SIG-M5 treated with dmso at 0.1 percent for 504 hours (cell line): Measurements from ENCODE around the gene PCGF6.
"Not testable (repeated sequence)": the region's sequence is repeated elsewhere in the genome, so short reads cannot be mapped to it uniquely, and the experiment has no call there.

Experiments used
- DNase-seq: peaks from one replicate; lab custom pipeline; 2025; ENCODE audit not compliant: unreplicated experiment; lab: John Stamatoyannopoulos, UW

The PCGF6 gene

DNA sequence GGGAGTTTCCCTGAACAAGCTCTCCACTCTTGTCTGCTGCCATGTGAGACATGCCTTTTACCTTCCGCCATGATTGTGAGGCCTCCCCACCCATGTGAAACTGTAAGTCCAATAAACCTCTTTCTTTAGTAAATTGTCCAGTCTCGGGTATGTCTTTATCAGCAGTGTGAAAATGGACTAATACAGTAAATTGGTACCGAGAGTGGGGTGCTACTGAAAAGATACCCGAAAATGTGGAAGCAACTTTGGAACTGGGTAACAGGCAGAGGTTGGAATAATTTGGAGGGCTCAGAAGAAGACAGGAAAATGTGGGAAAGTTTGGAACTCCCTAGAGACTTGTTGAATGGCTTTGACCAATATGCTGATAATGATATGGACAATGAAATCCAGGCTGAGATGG lies 92.0 kb downstream of the PCGF6 start:
- DNase-seq, result not testable (repeated sequence)

DNA sequence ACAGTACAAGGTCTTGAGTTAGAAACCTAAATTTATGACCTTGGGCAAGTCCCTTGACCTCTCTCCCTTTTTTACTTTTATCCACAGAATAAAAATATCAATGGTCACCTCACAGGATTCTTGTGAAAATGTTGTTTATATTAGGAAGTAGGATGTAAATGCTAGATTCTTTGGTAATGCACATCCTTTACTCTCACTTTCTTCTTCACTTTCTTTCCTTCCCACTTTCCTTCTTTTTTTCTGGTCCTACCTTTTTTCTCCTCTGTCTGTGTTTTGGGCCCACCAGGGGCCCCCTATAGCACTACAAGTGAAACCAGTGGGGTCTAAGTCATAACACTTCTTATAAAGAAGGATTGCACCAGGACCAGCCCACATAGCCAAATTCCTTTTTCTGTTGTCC lies 93.1 kb downstream of the PCGF6 start:
- no peak for DNase-seq

DNA sequence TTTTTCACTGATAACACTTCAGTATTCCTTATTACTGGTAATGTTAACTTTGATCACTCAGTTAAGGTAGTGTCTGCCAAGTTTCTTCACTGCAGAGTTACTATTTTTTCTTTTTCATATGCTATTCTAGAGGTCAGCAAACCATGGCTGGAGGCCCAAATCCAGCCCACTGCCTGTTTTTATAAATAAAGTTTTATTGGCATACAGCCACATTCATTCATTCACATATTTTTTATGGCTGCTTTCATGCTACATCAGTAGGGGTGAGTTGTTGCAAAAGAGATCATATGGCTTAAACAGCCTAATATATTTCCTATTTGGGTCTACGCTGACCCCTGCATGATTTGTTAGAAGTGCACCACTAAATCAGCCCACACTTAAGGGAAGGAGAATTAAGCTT lies 94.3 kb downstream of the PCGF6 start:
- no peak for DNase-seq

DNA sequence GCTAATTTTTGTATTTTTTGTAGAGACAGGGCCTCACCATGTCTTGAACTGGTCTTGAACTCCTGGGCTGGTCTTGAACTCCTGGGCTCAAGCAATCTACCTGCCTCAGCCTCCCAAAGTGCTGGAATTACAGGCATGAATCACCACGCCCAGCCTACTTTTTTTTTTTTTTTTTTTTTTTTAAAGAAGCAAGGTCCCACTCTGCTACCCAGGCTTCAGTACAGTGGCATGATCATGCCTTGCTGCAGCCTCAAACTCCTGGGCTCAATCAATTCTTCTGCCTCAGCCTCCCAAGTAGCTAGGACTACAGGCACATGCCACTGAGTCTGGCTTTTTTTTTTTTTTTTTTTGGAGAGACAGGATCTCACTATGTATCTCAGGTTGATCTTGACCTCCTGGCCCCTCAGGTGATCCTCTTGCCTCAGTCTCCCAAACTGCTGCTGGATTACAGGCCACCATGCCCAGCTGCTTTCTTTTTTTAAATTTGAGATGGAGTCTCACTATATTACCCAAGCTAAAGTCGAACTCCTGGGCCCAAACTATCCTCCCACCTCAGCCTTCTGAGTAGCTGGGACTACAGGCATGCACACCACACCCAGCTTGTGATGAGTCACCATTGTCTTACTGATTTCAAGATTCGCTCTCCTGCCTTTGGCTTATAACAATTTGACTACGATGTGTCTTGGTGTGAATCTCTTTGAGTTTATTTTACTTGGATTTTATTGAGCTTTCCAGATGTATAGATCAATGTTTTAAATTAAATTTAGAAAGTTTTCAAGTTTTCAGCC lies 96.2 kb downstream of the PCGF6 start:
- no peak for DNase-seq

DNA sequence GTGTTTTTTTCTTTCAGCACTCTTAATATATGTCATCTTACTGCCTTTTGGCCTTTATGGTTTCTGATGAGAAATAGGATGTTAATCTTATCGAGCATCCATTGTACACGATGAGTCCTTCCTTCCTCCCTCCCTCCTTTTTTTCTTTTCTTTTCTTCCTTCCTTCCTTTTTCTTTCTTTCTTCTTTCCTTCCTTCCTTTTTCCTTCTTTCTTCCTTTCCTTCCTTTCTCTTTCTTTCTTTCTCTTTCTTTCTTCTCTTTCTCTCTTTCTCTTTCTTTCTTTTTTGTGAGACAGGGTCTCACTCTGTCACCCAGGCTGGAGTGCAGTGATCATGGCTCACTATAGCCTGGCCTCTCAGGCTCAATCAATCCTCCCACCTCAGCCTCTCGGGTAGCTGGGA lies 96.8 kb downstream of the PCGF6 start:
- DNase-seq, result no peak
